GM19455 (cell line): ENCODE measurements around the gene DSTYK.

ENCODE experiments used
- ATAC-seq: cut with Tn5 transposase; IDR thresholded peaks from one replicate; pipeline ENCODE4 v1.9.1; 2021; ENCODE audit not compliant: unreplicated experiment

The DSTYK gene, protein sequence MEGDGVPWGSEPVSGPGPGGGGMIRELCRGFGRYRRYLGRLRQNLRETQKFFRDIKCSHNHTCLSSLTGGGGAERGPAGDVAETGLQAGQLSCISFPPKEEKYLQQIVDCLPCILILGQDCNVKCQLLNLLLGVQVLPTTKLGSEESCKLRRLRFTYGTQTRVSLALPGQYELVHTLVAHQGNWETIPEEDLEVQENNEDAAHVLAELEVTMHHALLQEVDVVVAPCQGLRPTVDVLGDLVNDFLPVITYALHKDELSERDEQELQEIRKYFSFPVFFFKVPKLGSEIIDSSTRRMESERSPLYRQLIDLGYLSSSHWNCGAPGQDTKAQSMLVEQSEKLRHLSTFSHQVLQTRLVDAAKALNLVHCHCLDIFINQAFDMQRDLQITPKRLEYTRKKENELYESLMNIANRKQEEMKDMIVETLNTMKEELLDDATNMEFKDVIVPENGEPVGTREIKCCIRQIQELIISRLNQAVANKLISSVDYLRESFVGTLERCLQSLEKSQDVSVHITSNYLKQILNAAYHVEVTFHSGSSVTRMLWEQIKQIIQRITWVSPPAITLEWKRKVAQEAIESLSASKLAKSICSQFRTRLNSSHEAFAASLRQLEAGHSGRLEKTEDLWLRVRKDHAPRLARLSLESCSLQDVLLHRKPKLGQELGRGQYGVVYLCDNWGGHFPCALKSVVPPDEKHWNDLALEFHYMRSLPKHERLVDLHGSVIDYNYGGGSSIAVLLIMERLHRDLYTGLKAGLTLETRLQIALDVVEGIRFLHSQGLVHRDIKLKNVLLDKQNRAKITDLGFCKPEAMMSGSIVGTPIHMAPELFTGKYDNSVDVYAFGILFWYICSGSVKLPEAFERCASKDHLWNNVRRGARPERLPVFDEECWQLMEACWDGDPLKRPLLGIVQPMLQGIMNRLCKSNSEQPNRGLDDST

DNA sequence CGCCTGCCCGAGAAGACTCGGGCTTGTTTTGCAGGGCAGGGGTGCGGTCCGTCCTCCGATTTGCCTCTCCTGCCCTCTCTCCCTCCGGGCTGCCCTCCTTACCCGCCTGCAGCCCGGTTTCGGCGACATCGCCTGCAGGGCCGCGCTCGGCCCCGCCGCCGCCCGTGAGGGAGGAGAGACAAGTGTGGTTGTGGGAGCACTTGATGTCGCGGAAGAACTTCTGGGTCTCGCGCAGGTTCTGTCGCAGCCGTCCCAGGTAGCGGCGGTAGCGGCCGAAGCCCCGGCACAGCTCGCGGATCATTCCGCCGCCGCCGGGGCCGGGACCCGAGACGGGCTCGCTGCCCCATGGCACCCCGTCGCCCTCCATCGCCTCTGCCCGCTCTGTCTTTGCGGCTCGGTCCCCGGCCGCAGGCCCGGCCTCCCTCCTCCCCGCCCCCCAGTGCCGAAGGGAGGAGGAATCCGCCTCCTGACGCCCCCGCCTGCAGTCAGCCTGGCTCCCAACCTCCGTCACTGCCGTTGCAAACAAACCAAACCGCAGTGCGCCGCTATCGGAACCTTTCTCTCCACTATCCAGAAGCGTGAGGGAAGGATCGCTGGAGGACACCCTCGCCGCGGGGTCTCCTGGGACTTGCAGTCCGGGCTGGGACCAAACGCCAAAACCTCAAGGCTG lies at the start of gene DSTYK:
Gene DSTYK, minus strand, starts transcription at position 534 of the 670 bp plus-strand sequence. Its CDS starts 167 bp downstream, at position 367.
- peak; percentile 74 for ATAC-seq

DNA sequence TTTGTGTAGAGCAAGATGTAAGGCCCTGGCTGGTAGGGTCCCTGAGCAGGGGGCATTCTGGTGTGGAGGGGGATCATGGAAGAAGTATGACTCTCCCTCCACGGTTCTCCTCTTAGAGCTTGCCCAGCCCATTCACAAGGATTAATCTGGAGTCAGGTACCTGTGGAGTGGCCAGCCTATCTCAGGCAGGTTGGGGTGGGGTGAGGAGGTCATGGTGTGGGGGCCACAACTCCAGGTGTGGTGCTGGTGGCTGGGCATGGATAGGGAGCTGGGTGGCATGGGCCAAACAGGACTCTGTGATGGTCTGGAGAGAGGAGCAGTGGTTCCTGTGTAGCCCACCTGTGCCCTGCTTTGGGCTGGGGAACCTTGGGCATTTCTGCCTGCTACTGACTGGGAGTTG lies 48.5 kb upstream of the DSTYK start:
- ATAC-seq = no peak

DNA sequence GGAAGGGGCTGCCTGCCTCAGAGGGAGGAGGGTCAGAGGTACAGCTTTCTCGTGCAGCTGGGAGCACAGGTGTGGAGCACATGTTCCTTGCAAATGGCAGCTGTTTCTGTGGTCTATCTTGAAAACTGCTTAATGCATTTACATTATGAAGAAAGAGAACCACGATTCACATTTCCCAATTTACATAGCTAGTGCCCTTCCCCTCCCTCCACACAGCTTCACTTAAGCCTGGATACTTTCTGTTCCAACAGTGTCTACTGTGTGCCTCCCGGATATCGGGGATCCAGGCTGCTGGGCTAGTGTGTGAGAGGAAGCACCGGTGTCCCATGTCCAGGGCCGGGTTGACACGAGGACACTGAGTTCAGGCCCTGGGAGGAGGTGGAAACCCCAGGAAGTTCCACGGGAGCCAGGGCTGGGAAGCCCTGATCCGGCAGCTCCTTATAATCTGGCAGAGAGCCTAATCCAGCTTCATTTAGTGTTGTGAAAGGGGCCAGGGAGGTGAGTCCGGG lies 47.9 kb upstream of the DSTYK start:
- no peak for ATAC-seq

DNA sequence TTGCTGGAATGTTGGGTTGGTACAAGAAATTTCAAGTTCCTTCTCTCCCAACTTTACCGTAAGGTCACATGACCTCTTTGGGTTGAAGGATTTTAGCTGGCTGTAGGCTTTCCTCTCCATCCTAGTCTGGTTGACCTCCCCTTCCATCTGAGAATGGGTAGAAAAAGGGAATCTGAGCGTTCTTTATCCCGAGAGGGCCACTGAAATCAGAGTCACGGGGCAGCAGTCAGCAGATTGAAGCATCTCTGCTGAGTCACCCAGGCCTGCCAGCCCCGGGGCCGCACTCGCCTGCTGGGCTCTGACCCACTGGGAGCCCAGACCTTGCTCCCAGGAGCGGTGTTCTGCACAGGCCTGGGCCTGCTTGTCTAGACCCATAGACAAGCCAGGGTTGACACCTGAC lies 47.2 kb upstream of the DSTYK start:
- no peak for ATAC-seq

DNA sequence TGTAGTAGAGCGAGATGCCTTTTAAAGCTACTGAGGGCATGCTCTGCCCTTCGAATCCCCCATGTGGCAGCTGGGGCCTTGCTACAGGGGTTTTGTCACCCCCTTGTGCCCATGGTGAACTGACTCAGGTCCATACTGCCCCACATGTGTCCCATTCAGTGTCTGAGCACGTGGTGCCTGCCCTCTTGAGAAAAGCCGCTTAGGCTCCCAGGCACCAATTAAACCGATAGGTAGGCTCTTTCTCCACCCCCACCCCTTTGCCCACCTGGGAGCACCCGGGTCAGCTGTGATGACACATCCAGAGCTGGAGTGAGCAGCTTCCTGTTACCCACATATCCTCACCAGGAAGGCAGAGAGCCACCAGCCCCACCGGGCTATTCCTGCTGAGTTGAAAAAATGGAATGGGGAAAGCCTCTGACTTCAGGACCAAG lies 46.8 kb upstream of the DSTYK start:
- ATAC-seq = no peak

DNA sequence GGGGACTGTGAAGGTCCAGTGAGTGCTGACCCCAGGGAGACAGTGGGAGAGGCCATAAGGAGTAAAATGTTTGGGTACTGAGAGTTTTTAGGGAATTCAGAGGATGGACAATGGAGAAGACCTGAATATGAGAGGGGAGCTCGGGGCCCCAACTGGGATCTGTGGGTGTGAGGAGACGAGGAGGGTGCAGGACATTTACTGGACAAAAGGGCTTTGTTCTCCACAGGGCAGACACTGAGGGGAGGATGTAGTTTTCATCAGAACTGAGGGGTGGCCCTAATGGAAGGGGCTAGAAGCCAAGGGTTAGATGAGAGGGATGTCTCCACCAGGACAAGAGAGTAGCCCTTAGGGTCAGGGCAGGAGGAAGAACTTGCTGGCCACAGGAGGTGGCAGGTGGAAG lies 46.2 kb upstream of the DSTYK start:
- ATAC-seq = no peak

DNA sequence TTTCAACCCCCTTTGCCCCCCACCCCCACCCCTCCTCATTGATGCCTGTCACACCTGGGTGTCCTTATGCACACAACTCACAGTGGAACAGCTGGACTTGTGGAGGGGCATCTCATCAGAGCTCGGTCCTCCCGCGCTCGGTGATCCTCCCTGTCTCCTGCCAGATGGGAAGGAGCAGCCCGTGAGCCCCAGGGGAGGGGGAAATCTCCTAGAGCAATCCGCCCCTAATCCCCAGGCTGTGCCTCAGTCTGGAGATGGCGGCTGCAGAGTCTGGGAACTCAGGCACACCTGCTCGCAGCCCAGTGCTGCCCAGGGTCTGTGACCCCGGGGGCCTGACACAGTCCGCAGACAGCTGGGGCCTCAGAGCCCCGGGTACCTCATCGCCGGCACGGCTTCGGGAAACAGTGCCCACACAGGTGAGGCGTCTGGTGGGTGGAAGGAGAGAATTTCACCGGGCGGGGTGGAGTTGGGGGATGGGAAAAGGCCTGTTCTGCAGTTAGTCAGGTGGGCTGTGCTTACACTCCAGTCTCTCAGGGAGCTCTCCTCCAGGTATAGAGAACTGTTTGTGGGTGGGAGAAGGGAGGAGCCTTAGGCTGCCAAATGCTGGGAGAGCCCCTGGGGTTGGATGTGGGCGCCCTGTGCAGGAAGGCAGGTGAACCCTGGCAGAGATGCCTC lies 45.6 kb upstream of the DSTYK start:
- no peak for ATAC-seq

DNA sequence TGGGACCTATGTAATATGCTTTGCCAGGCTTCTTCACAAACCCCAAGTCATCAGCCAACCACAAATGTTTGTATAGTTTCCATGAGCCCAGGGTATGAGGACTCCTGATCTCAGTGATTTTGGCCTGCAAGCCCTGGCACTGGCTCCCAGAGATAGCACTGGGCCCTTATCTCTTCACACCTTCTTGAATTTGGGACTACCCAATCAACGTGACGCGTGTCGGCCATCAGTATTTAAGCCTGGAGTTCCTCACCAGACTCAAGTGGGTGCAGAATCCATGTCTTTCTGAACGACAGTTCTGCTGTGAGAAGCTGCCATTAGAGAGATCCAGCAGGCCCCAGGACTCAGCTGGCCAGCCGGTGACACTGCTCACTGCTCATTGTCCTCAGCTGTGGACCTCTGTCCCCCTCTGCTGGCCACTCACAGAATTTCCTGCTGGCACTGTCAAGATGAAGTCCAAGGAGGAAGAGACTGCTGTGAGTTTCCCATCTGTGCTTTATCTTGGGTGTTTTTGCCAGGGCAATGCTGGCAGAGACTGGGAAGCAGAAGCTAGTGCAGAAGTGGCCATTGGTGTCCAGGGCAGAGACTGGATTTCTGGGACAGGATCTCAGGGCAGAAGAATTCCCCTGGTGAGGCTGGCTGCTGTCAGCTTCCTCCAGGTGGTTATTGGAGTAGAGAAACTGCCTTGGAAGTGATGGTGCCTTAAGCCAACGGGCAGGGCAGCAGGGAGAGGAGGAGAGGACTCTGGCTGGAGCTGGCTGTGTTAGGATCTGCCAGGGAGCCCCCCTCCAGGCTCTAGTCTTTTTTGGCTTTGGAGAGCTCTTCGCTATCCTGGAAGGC lies 44.7 kb upstream of the DSTYK start:
- ATAC-seq = no peak

DNA sequence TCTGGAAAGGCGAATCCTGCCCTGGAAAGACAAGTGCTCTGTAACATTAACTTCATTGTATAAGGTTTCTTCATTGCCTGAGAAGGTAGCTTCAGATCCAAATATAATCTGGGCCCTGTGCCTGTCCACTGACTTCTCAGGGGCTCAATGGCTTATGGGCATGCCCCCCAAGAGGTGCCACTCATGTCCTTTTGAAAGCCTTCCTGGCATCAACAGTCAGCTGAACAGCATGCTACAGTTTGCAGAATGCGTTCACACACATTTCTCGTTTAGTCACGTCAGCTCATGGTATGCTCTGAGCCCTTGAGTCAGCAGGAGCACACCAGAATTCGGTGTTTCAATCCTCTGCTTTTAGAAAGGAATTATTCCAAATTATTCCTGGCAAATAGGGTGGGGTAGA lies 40.1 kb upstream of the DSTYK start:
- ATAC-seq = no peak

DNA sequence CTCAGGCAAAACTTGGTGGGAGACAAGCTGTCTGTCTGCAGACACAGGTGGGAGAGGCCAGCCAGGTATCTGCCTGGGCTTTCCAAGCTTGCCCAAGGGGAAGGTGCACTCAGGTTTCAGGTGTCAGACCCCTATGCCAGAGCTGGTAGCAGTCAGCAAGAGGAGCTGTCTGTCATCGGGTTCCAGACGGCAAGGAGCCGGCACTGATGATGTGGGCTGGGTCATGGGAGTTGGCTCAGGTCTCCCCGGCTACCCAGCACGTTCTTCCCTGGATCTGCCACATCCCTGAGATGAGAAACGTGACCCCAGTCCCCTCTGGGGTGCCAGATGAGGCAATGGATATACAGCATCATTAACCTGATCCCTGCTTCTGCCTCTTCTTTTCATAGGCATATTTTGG lies 39.2 kb upstream of the DSTYK start:
- ATAC-seq = no peak

DNA sequence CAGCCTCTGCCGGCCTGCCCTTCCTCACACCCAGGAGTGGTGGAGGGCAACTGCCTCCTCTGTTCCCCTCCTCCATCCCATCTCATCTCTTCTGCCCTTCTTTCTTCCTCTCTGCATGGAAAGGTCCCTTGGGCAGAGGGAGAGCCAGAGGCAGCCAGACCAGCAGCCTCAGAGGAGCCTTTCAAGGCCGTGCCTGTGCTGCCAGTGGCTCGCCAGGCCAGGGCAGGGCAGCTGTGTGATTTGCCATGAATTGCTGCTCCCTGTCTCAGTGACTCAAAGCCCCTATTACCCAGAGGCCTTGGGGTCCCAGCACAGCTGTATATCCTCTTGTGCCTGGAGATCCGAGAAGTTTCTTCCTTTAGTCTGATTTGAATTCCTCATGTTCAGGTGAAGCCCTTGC lies 38.1 kb upstream of the DSTYK start:
- ATAC-seq = no peak

DNA sequence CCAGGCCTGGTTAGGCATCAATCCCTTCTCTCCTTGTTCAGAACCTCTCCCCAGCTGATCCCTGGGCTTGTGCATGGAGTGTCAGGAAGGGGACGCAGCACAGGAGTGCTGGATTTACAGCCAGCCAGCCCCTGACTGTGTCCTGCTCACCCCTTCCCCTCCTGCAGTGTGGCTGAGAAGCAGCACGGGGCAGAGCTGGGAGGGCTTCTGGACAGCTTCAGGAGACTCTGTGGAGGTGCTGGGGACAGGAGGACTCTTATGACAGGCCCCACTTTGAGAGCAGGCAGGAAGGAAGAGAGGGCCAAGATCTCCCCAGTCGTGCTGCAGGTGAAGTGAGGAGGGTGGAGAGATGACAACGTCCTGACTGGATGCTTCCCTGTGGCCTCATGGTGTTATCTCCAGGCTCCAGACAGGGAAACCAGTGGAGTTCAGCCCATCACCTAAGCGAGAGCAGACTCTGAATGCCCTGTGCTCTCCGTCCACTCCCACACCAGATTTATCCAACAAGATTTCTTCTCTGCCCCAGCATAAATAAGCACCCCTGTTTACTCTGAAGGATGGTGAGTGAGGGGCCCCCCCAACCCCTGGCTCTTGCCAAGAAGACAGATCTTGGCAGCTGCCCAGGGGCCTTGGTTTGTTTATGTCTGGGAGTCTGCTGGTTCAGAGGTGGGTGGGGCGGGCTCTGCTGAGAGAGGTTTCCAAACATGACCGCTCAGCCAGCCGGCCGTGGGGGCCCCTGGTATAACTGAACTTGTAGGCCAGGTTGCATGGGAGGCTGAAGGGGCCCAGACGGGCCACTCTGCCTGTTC lies 37.5 kb upstream of the DSTYK start:
- no peak for ATAC-seq

DNA sequence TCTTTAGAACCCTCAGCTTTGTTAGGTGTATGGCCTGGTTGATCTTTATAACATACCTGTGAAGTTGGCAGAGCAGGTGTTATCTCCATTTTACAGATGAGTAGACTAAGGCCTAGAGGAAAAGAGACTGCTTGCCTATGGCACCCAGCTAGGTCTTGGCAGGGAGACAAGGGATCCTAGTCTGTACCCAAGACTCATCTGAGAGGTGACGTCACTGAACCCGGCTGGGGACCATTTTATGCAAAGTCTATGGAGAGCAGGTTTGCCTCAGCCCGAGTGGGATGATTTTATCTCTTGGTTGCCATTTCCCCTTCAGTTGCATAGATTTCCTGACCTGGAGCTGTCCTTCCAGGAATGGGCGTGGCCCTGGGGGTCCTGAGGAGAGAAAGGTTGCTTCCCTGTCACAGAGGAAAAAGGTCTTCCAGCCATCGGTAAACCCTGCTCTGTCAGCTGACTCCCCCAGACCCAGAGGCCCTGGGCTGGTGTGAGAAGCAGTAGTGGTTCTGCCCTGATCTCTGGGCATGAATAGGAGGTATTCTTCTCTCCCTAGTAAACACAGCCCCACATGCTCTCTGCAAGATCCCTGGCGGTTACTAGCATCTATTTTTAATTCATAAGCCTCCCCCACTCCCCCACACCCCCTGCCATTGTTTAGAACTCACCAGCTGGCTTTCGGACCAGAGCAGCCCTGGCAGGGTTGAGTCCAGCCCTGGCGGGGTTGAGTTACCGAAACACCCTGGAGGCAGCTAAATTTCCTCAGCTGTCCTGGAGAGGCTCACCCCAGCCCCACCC lies 35.8 kb upstream of the DSTYK start:
- no peak for ATAC-seq

DNA sequence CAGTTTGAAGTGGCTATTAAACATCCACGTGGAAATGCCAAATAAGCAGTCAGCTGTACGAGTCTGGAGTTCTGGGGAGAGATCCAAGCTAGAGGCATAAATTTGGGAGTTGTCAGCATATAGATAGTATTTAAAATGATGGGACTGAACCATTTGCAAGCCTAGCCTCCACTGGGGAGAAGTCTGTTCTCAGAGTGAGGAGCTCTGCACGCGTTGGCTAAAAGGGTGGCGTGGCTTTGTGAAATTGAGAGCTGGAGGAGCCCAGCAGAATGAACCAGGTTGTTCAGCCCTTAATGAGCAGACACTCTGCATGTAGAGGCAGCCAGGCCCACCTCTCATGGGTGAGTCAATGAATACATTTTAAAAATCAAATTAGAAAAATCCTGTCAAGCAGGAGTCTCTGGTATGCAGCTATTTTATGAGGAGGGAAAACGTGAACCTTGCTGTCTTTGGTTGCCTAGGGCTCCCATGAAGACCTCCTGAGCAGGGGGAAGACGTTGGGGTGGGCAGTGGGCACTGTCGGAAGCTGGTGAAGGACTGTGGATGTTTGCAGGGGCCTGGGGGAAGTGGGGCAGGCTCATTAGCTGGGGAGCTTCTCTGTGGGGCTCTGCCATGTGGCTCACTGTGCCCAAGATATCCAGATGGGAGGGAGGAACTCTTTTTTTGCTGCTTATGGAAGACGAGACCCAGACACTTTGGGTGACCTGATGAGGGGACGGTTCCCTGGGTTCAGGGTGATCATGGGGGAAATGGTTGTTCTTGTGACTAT lies 35.0 kb upstream of the DSTYK start:
- no peak for ATAC-seq

DNA sequence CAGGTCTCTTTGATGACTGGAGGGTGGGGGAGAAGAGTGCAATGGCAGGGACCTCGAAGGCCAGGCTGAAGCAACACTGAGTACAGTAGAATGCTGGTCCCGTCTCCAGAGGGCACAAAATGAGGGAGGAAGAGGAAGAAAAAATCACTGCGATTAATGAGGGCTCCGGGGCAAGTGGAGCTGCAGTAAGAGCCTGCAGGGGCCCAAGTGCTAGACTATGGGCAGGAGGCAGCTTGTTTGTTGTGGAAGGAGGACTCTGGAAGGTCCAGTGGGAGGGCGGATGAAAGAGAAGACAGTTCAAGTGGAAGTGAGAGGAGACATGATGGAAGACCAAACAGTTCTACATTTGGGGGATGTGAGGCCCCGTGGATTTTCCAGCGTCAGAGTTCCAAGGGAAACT lies 33.6 kb upstream of the DSTYK start:
- no peak for ATAC-seq

DNA sequence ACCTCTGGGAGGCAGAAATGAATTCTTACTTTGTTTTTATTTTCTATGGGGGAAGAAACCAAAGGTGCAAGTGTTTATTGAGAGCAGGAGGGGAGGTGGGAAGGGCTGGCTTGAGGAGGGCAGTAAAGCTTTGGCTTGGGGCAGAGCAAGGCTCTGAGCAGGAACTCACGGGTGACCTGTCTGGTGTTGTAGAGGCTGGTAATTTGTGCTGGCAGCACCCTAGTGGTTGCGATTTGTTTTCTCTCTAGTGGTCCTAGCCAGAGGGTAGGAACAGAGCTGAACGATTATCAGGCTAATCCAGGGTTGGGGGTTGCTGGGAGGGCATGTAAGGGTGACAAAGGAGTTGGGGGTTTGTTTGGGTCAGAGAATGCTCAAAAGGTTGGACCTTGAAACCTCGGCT lies 32.9 kb upstream of the DSTYK start:
- ATAC-seq = no peak
